GM19193 (cell line): ENCODE results near the gene ATP8B3.

Source experiments
- POLR2A ChIP-seq: IDR thresholded peaks from 4 replicates; pipeline ENCODE4 v1.6.1; 2011; ENCODE audit not compliant: insufficient read depth, insufficient read length; ENCODE audit errors: extremely low read depth

Gene ATP8B3

GRCh38 chr19:1758959-1759903 lies 52.8 kb downstream of the ATP8B3 start:
- no peak for TF ChIP-seq POLR2A

- TF ChIP-seq POLR2A = no peak
Observed at GRCh38 chr19:1758231-1758577, 53.9 kb downstream of the ATP8B3 start.

- no peak for TF ChIP-seq POLR2A
Observed at GRCh38 chr19:1757468-1758230, 54.4 kb downstream of the ATP8B3 start.

GRCh38 chr19:1756705-1757465 lies 55.2 kb downstream of the ATP8B3 start:
- no peak for TF ChIP-seq POLR2A

GRCh38 chr19:1756264-1756663 lies 55.8 kb downstream of the ATP8B3 start:
- TF ChIP-seq POLR2A = no peak

- no peak for TF ChIP-seq POLR2A
Observed at GRCh38 chr19:1755467-1756171, 56.5 kb downstream of the ATP8B3 start.

GRCh38 chr19:1754636-1755466 lies 57.2 kb downstream of the ATP8B3 start:
- TF ChIP-seq POLR2A = no peak

- no peak for TF ChIP-seq POLR2A
Observed at GRCh38 chr19:1754018-1754635, 57.9 kb downstream of the ATP8B3 start.

GRCh38 chr19:1752757-1753728 lies 59.0 kb downstream of the ATP8B3 start, which contains the start of gene ONECUT3:
Gene ONECUT3 (plus strand): TSS chr19:1753506. CDS start chr19:1753663, 157 bp downstream.
- TF ChIP-seq POLR2A = no peak

GRCh38 chr19:1752009-1752756 lies 59.9 kb downstream of the ATP8B3 start:
- no peak for TF ChIP-seq POLR2A

- no peak for TF ChIP-seq POLR2A
Observed at GRCh38 chr19:1751367-1752008, 60.6 kb downstream of the ATP8B3 start.
